Fibroblast of mammary gland (primary cell): ENCODE measurements around the gene TUBGCP6.

Experiments used
- DNase-seq: peaks from one replicate; pipeline ENCODE4 v3.0.0-alpha.2; 2010; ENCODE audit warnings: low read depth
- H3K4me3 ChIP-seq: 2 replicates; pipeline ENCODE4 v1.5.1; 2011; ENCODE audit warnings: low read depth, mild to moderate bottlenecking, low read length, moderate library complexity; ENCODE audit not compliant: control insufficient read depth
- CTCF ChIP-seq: conservative IDR thresholded peaks from 2 replicates; pipeline ENCODE4 v1.5.1; 2011; ENCODE audit warnings: low read depth, low read length, inconsistent platforms; ENCODE audit not compliant: control insufficient read depth, insufficient read depth

The TUBGCP6 gene

GRCh38 chr22:50253941-50254340, 9.1 kb upstream of the TUBGCP6 start:
- no peak for DNase-seq
- TF ChIP-seq CTCF = no peak
- no peak overlapping the region for H3K4me3 ChIP-seq

- TF ChIP-seq CTCF = no peak
- H3K4me3 ChIP-seq = no peak overlapping the region
- no peak for DNase-seq
Observed at GRCh38 chr22:50253046-50253915, 8.5 kb upstream of the TUBGCP6 start.

GRCh38 chr22:50252082-50253045, 7.5 kb upstream of the TUBGCP6 start:
- DNase-seq = peak; percentile 59
- peak; percentile 68 for TF ChIP-seq CTCF
- H3K4me3 ChIP-seq = no peak overlapping the region

GRCh38 chr22:50251477-50252081, 6.8 kb upstream of the TUBGCP6 start:
- no peak for DNase-seq
- peak overlapping the region; percentile 4 for H3K4me3 ChIP-seq
- TF ChIP-seq CTCF = no peak

GRCh38 chr22:50250555-50251476, 6.0 kb upstream of the TUBGCP6 start, which contains the start of gene HDAC10:
HDAC10 (minus strand) TSS chr22:50251265; CDS start chr22:50251032, 233 bp downstream.
- H3K4me3 ChIP-seq = peak within 1 kb of the TSS; percentile 66
- no peak for TF ChIP-seq CTCF
- DNase-seq = peak; percentile 69
